D721Med (cell line): ENCODE data around the gene C14orf132.

Source experiments
- DNase-seq: peaks from one replicate; pipeline ENCODE4 v3.0.0; 2011; ENCODE audit warnings: low spot score; ENCODE audit not compliant: insufficient read length
- FAIRE-seq: peaks from 2 replicates; lab custom pipeline; 2011; peaks lifted over from hg19 to GRCh38; lab: Jason Lieb, UNC
- CTCF ChIP-seq: IDR thresholded peaks from 2 replicates; pipeline ENCODE4 v1.5.1; 2012; ENCODE audit warnings: mild to moderate bottlenecking, control low read depth; ENCODE audit not compliant: insufficient read depth; ENCODE audit errors: missing control alignments

Gene C14orf132

GRCh38 chr14:96102081-96102856 lies 63.1 kb downstream of the C14orf132 start:
- no peak for FAIRE-seq
- no peak for DNase-seq
- no peak for TF ChIP-seq CTCF

GRCh38 chr14:96103075-96103474 lies 63.9 kb downstream of the C14orf132 start:
- no peak for TF ChIP-seq CTCF
- no peak for FAIRE-seq
- no peak for DNase-seq

GRCh38 chr14:96103560-96104460 lies 64.6 kb downstream of the C14orf132 start:
- TF ChIP-seq CTCF, result no peak
- FAIRE-seq, result no peak

GRCh38 chr14:96104469-96105057 lies 65.4 kb downstream of the C14orf132 start:
- no peak for FAIRE-seq

More at GRCh38 chr14:96103560-96104460, 64.6 kb downstream of the C14orf132 start:
- no peak for DNase-seq

GRCh38 chr14:96105089-96105925 lies 66.1 kb downstream of the C14orf132 start:
- no peak for FAIRE-seq
- no peak for TF ChIP-seq CTCF
- DNase-seq, result no peak

More at GRCh38 chr14:96104469-96105057, 65.4 kb downstream of the C14orf132 start:
- TF ChIP-seq CTCF, result no peak
- no peak for DNase-seq

- no peak for DNase-seq
Observed at GRCh38 chr14:96105926-96106441, 66.8 kb downstream of the C14orf132 start.

More at GRCh38 chr14:96105926-96106441, 66.8 kb downstream of the C14orf132 start:
- FAIRE-seq, result no peak
- TF ChIP-seq CTCF, result no peak
